CD14-positive monocyte (primary cell): ENCODE results near the gene ZG16B. TPM values are rescaled to one million over a fixed set of nuclear protein-coding genes. Genes with fewer than 3 reads are reported as not detected.

Experiments
- DNase-seq, 3 donors: peaks; one replicate each; pipeline ENCODE4 v3.0.0-alpha.2; 2011 to 2022
- H2AFZ ChIP-seq: 2 replicates; pipeline ENCODE4 v1.6.0; 2012; ENCODE audit warnings: mild to moderate bottlenecking, low read depth, low read length, inconsistent platforms; ENCODE audit not compliant: insufficient read depth, poor library complexity, severe bottlenecking
- H3K27ac ChIP-seq, 2 donors: 1 replicate in 1 of 2; 2 replicates in 1 of 2; pipeline ENCODE4 v1.5.1; 2012 to 2013; ENCODE audit warnings: low read length in 2 of 2, control low read depth in 1 of 2, inconsistent platforms in 1 of 2, low read depth in 1 of 2, mild to moderate bottlenecking in 1 of 2
- H3K27me3 ChIP-seq, 2 donors: one replicate each; pipeline versions ENCODE4 v1.6.0 to v1.6.1; 2011 to 2013; ENCODE audit warnings: low read length in 2 of 2; ENCODE audit not compliant: control insufficient read depth in 2 of 2, insufficient read depth in 2 of 2
- H3K36me3 ChIP-seq, 2 donors: replicated peaks in 1 of 2; 1 replicate in 1 of 2; 2 replicates in 1 of 2; pipeline versions ENCODE4 v1.5.1 to v1.6.1; 2012 to 2013; ENCODE audit warnings: low read length in 2 of 2, control low read depth in 1 of 2, inconsistent platforms in 1 of 2, mild to moderate bottlenecking in 1 of 2; ENCODE audit not compliant: insufficient read depth in 2 of 2, control insufficient read depth in 1 of 2
- H3K4me1 ChIP-seq, 2 donors: 1 replicate in 1 of 2; 2 replicates in 1 of 2; pipeline versions ENCODE4 v1.5.1 to v1.6.1; 2012 to 2013; ENCODE audit warnings: low read length in 2 of 2, control low read depth in 1 of 2, inconsistent platforms in 1 of 2, mild to moderate bottlenecking in 1 of 2, moderate library complexity in 1 of 2; ENCODE audit not compliant: insufficient read depth in 2 of 2, control insufficient read depth in 1 of 2
- H3K4me2 ChIP-seq: replicated peaks from 2 replicates; pipeline ENCODE3; 2012; ENCODE audit warnings: low read length, moderate library complexity, mild to moderate bottlenecking; ENCODE audit not compliant: poor library complexity, severe bottlenecking; ENCODE audit errors: extremely low read depth
- H3K4me3 ChIP-seq, 3 experiments: fragments of 200-600 bp in 1 of 3; sonication (generic) in 1 of 3; replicated peaks in 1 of 3; 1 replicate in 2 of 3; 2 replicates in 1 of 3; pipeline ENCODE4 v1.5.1; 2011 to 2013; ENCODE audit warnings: low read length in 3 of 3, mild to moderate bottlenecking in 3 of 3, control low read depth in 2 of 3, low read depth in 2 of 3, inconsistent platforms in 1 of 3, moderate library complexity in 1 of 3
- H3K79me2 ChIP-seq: 2 replicates; pipeline ENCODE4 v1.6.0; 2012; ENCODE audit warnings: mild to moderate bottlenecking, control low read depth, inconsistent platforms, low read length, moderate library complexity; ENCODE audit not compliant: insufficient read depth
- H3K9ac ChIP-seq: 2 replicates; pipeline ENCODE4 v1.6.0; 2017; ENCODE audit warnings: low read length, mild to moderate bottlenecking; ENCODE audit not compliant: insufficient read depth, poor library complexity, severe bottlenecking
- H3K9me3 ChIP-seq, 2 donors: replicated peaks in 1 of 2; 1 replicate in 1 of 2; 2 replicates in 1 of 2; pipeline versions ENCODE4 v1.5.1 to v1.6.1; 2012 to 2013; ENCODE audit warnings: low read length in 2 of 2, control low read depth in 1 of 2; ENCODE audit not compliant: control insufficient read depth in 1 of 2, insufficient read depth in 1 of 2
- H4K20me1 ChIP-seq: 2 replicates; pipeline ENCODE4 v1.6.0; 2012; ENCODE audit warnings: mild to moderate bottlenecking, low read length, control low read depth, moderate library complexity; ENCODE audit not compliant: insufficient read depth
- H3K27ac Mint-ChIP-seq, 7 donors: one replicate each; pipeline ENCODE4 v1.8.0; 2020; ENCODE audit warnings: mild to moderate bottlenecking in 7 of 7, mixed read lengths in 7 of 7, moderate library complexity in 6 of 7, inconsistent platforms in 2 of 7
- H3K27me3 Mint-ChIP-seq, 3 donors: one replicate each; pipeline ENCODE4 v1.8.0; 2021 to 2022; ENCODE audit warnings: low read depth in 3 of 3, mild to moderate bottlenecking in 3 of 3, mixed read lengths in 3 of 3, moderate library complexity in 3 of 3, inconsistent platforms in 1 of 3
- H3K36me3 Mint-ChIP-seq, 2 donors: one replicate each; pipeline ENCODE4 v1.8.0; 2020; ENCODE audit warnings: mixed read lengths in 2 of 2, inconsistent platforms in 1 of 2, mild to moderate bottlenecking in 1 of 2
- H3K4me1 Mint-ChIP-seq: one replicate; pipeline ENCODE4 v1.8.0; 2020; ENCODE audit warnings: mild to moderate bottlenecking, mixed read lengths
- H3K4me3 Mint-ChIP-seq, 2 donors: one replicate each; pipeline ENCODE4 v1.8.0; 2020; ENCODE audit warnings: mild to moderate bottlenecking in 2 of 2, mixed read lengths in 2 of 2, moderate library complexity in 1 of 2
- H3K9me3 Mint-ChIP-seq, 7 donors: one replicate each; pipeline ENCODE4 v1.8.0; 2020 to 2022; ENCODE audit warnings: mixed read lengths in 7 of 7, mild to moderate bottlenecking in 6 of 7, moderate library complexity in 6 of 7, inconsistent platforms in 2 of 7
- WGBS: methylation state at CpG from one replicate; pipeline ENCODE4 v1.1.5; 2013; ENCODE audit warnings: missing lambda C conversion rate; ENCODE audit not compliant: insufficient coverage; 5-methylcytosine and 5-hydroxymethylcytosine counted together
- intact Hi-C, 2 donors: fragments of 100-400 bp; cut with micrococcal nuclease; formaldehyde crosslinking; loops; one replicate each; pipeline versions ENCODE4 v1.15.0 to v1.15.1; 2023
- polyA plus RNA-seq, 3 donors: library from polyadenylated mRNA; depleted of rRNA in 1 of 3; unstranded in 2 of 3; stranded (reverse) in 1 of 3; fragments of 300-500 nt in 2 of 3; fragments of >200 nt in 1 of 3; fragmentation: Illumina TruSeq in 2 of 3; gene quantifications; 1 replicate in 2 of 3; 2 replicates in 1 of 3; pipeline ENCODE4 v1.2.3, GENCODE V29; 2012 to 2021
- TF ChIP-seq, protein P1 (sequence below): fragments of 200-600 bp; IDR thresholded peaks from one replicate; pipeline ENCODE4 v1.8.0; 2022; ENCODE audit warnings: antibody characterized with exemption, mild to moderate bottlenecking

ZG16B gene
- polyA plus RNA-seq, 3 donors: 6.8 to 12.9 (median 11.0) TPM

DNA sequence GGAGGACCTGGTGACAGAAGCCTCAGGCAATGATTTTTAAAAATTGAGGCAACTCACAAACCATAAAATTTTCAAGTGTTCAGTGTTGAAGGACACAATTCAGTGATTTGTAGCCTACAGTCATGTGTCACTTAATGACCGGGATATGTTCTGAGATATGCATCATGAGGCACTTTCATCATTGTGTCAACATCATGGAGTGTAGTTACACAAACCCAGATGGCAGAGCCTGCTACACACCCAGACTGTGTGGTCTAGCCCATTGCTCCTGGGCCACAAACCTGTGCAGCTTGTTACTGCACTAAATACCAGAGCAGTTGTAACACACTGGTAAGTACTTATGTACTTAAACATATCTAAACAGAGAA lies 30.3 kb upstream of the ZG16B start:
- no peak overlapping the region for H3K4me2 ChIP-seq
- no peaks in the 10 kb centered on the region for H3K79me2 ChIP-seq
- H3K9me3 ChIP-seq: peaks cover 9 to 11% of the 10 kb centered on the region in 2 donors
- Mint-ChIP-seq H3K27ac (peak overlapping the region in 2 of 7 donors; percentile 19 to 67), H3K4me1 (peaks cover 32% of the 10 kb centered on the region), H3K9me3 (peaks cover 8 to 16% (median 13%) of the 10 kb centered on the region in 7 donors), H3K27me3 (peaks cover 3 to 13% (median 11%) of the 10 kb centered on the region in 3 donors), H3K4me3 (no peak overlapping the region), H3K36me3 (no peaks in the 10 kb centered on the region)
- no peak overlapping the region for H3K9ac ChIP-seq
- no peak overlapping the region for H3K4me3 ChIP-seq
- H3K36me3 ChIP-seq: no peaks in the 10 kb centered on the region
- peak in 2 of 3 donors; percentile 37 to 61 for DNase-seq
- no peaks in the 10 kb centered on the region for H3K27me3 ChIP-seq
- H3K4me1 ChIP-seq: peaks cover 25 to 42% of the 10 kb centered on the region in 2 donors
- intact Hi-C loops: no loop called here
- no peaks in the 10 kb centered on the region for H4K20me1 ChIP-seq
- 67% methylated on average over 1 of the region's 1 CpG for WGBS
- peak overlapping the region; percentile 30 for H2AFZ ChIP-seq
- H3K27ac ChIP-seq: no peak overlapping the region
- TF ChIP-seq, protein P1, sequence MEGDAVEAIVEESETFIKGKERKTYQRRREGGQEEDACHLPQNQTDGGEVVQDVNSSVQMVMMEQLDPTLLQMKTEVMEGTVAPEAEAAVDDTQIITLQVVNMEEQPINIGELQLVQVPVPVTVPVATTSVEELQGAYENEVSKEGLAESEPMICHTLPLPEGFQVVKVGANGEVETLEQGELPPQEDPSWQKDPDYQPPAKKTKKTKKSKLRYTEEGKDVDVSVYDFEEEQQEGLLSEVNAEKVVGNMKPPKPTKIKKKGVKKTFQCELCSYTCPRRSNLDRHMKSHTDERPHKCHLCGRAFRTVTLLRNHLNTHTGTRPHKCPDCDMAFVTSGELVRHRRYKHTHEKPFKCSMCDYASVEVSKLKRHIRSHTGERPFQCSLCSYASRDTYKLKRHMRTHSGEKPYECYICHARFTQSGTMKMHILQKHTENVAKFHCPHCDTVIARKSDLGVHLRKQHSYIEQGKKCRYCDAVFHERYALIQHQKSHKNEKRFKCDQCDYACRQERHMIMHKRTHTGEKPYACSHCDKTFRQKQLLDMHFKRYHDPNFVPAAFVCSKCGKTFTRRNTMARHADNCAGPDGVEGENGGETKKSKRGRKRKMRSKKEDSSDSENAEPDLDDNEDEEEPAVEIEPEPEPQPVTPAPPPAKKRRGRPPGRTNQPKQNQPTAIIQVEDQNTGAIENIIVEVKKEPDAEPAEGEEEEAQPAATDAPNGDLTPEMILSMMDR: no peak

DNA sequence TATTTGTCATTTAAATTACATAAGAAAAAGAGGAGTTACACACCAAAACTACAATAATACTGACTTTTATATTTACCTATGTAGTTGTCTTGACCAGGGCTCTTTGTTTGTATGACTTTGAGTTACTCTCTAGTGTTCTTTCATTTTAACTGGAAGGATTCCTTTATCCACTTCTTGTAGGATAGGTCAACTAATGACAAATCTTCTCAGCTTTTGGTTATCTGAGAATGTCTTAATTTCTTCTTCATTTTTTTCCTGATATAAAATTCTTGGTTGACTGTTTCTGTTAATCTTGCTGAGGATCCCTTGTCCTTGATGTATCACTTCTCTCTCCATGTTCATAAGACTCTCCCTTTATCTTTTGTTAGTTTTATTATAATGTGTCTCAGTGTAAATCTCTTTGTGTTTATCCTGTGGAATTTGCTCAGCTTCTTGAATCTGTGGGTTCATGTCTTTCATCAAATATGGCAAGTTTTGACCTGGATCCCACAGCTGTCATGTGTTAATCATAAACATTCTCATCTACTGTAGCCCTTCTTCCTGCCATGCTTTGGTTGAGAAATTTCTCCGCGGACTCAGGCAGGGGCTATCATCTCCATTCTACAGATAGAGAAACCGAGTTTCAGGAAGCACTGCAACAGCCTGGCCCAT lies 26.4 kb upstream of the ZG16B start:
- Histone ChIP-seq H3K27me3 (no peaks in the 10 kb centered on the region), H4K20me1 (no peaks in the 10 kb centered on the region), H3K79me2 (no peaks in the 10 kb centered on the region), H3K9me3 (peaks cover 9 to 15% of the 10 kb centered on the region in 2 donors), H3K4me1 (peaks cover 6 to 8% of the 10 kb centered on the region in 2 donors), H3K4me2 (no peak overlapping the region), H3K36me3 (no peaks in the 10 kb centered on the region), H3K4me3 (no peak overlapping the region), H3K9ac (no peak overlapping the region), H2AFZ (no peak overlapping the region), H3K27ac (no peak overlapping the region)
- DNase-seq: no peak
- Mint-ChIP-seq H3K9me3 (peaks cover 12 to 20% (median 16%) of the 10 kb centered on the region in 7 donors), H3K27me3 (peaks cover 7 to 17% (median 11%) of the 10 kb centered on the region in 3 donors), H3K36me3 (no peaks in the 10 kb centered on the region), H3K27ac (peak overlapping the region in 1 of 7 donors; percentile 1), H3K4me3 (no peak overlapping the region), H3K4me1 (peaks cover 11% of the 10 kb centered on the region)
- WGBS: no CpG with 5 or more reads among the region's 3 CpGs
- intact Hi-C loops: no loop called here
- TF ChIP-seq, protein P1: no peak
